ENCODE measurements around the gene MRPL16. TPM values are rescaled to one million over a fixed set of nuclear protein-coding genes. Genes with fewer than 3 reads are reported as not detected.

Gene MRPL16
- total and polyA plus RNA-seq, 2 experiments from 2014 or later = 77.4 to 176 TPM

GRCh38 chr11:59833602-59834001, 23.0 kb upstream of the MRPL16 start:
- ATAC-seq = no peak
- Histone ChIP-seq H3K9me2 (ENCODE audit: insufficient read depth) (peaks cover 11% of the 10 kb centered on the region; the same call in 1 of the 2 replicates), H3K79me2 (replicated peaks; ENCODE audit: insufficient read depth) (no peaks in the 10 kb centered on the region)

More at GRCh38 chr11:59833602-59834001, 23.0 kb upstream of the MRPL16 start:
- Mint-ChIP-seq H3K27me3 (ENCODE audit: insufficient read depth, low read depth, poor library complexity) (peaks cover 1% of the 10 kb centered on the region), H3K27ac (no peak overlapping the region; the same call in 1 of the 2 replicates), H3K4me3 (no peak overlapping the region), H3K9me3 (no peaks in the 10 kb centered on the region), H3K36me3 (ENCODE audit: low read depth) (no peaks in the 10 kb centered on the region), H3K4me1 (no peaks in the 10 kb centered on the region)
- H2AFZ ChIP-seq = no peak overlapping the region
- H3K27ac ChIP-seq (ENCODE audit: low read depth) = no peak overlapping the region
- H3K4me2 ChIP-seq = no peak overlapping the region
- no peaks in the 10 kb centered on the region for H4K20me1 ChIP-seq (replicated peaks; ENCODE audit: insufficient read depth)
- no peaks in the 10 kb centered on the region for H3K4me1 ChIP-seq (ENCODE audit: insufficient read depth)
- TF ChIP-seq ZNF114 (CRISPR knock-in tag; IDR thresholded peaks at IDR 0.05) (no peak), REST (IDR thresholded peaks at IDR 0.05; ENCODE audit: unreplicated experiment) (no peak), CTCF (conservative IDR thresholded peaks at IDR 0.05; ENCODE audit: low read depth in 2 of 2) (no peak), ZNF331 (CRISPR knock-in tag; IDR thresholded peaks at IDR 0.05; ENCODE audit: low read depth) (no peak), POLR2AphosphoS5 (IDR thresholded peaks at IDR 0.05; ENCODE audit: low read depth) (no peak), EZH2phosphoT487 (IDR thresholded peaks at IDR 0.05; ENCODE audit: unreplicated experiment) (no peak), STAT1 (IDR thresholded peaks at IDR 0.05; ENCODE audit: unreplicated experiment) (no peak), JUNB (IDR thresholded peaks at IDR 0.05; ENCODE audit: unreplicated experiment) (no peak), EZH2 (IDR thresholded peaks at IDR 0.05; ENCODE audit: low read depth, unreplicated experiment) (no peak), CREB1 (CRISPR knock-in tag; IDR thresholded peaks at IDR 0.05; ENCODE audit: low read depth) (no peak), ZNF462 (CRISPR knock-in tag; IDR thresholded peaks at IDR 0.05) (no peak), ETS1 (IDR thresholded peaks at IDR 0.05) (no peak), NANOG (IDR thresholded peaks at IDR 0.05; ENCODE audit: borderline replicate concordance) (no peak)
- H3F3A ChIP-seq (replicated peaks; ENCODE audit: low read depth) = no peaks in the 10 kb centered on the region
- no peak overlapping the region for H3K4me3 ChIP-seq
- no peaks in the 10 kb centered on the region for H3K36me3 ChIP-seq (ENCODE audit: insufficient read depth)
- no peaks in the 10 kb centered on the region for H3K27me3 ChIP-seq (ENCODE audit: insufficient read depth)
- DNase-seq (ENCODE audit: low spot score) = no peak

Data from GM23338 (cell line).